ENCODE results near the gene FYB1. TPM values are rescaled to one million over a fixed set of nuclear protein-coding genes. Genes with fewer than 3 reads are reported as not detected.

The FYB1 gene
- total and polyA plus RNA-seq, 2 experiments from 2014 or later = 1.1 to 2.4 TPM

DNA sequence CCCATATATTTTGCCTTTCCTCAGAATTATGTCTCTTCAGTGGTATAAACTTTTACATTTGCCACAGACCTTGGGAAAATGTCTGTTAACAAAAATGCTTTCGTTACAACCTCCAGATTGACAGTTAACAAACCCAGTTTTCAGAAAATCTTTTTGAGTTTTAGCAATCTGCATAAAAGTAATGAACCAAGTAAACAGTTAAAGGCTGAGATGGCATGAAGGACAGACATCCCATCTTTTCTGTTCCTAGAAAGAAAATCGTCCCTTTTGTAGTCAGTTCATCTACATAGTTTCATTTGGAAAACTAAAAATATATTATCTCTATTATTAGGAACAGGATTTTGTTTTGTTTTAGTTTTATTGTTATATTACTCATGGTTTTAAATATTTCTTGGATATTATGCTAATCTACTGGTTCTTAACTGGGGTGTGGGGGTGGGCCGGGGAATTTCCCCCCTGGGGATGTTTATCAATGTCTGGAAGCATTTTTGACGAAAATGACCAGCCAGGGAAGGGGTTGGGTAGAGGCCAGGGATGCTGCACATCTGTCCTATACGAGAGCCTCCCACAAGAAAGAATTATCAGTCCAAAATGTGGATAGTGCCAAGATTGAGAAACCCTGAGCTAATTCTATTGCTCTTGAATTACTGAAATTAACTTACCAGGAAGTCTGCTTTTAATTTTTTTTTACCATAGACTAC lies 11.9 kb downstream of the FYB1 start:
- no peak for TF ChIP-seq EZH2phosphoT487 (IDR thresholded peaks at IDR 0.05; ENCODE audit: low read depth, severe bottlenecking, unreplicated experiment)
- TF ChIP-seq, protein P1, sequence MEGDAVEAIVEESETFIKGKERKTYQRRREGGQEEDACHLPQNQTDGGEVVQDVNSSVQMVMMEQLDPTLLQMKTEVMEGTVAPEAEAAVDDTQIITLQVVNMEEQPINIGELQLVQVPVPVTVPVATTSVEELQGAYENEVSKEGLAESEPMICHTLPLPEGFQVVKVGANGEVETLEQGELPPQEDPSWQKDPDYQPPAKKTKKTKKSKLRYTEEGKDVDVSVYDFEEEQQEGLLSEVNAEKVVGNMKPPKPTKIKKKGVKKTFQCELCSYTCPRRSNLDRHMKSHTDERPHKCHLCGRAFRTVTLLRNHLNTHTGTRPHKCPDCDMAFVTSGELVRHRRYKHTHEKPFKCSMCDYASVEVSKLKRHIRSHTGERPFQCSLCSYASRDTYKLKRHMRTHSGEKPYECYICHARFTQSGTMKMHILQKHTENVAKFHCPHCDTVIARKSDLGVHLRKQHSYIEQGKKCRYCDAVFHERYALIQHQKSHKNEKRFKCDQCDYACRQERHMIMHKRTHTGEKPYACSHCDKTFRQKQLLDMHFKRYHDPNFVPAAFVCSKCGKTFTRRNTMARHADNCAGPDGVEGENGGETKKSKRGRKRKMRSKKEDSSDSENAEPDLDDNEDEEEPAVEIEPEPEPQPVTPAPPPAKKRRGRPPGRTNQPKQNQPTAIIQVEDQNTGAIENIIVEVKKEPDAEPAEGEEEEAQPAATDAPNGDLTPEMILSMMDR (IDR thresholded peaks at IDR 0.05; ENCODE audit: poor library complexity) = no peak
- TF ChIP-seq EZH2 (IDR thresholded peaks at IDR 0.05; ENCODE audit: borderline replicate concordance) = no peak
- Histone ChIP-seq H3K79me2 (no peaks in the 10 kb centered on the region), H3K4me1 (ENCODE audit: insufficient read depth) (no peaks in the 10 kb centered on the region), H3K36me3 (replicated peaks; ENCODE audit: insufficient read depth, low read depth) (no peaks in the 10 kb centered on the region), H3K27me3 (no peaks in the 10 kb centered on the region), H4K20me1 (ENCODE audit: insufficient read depth, poor library complexity, severe bottlenecking) (no peaks in the 10 kb centered on the region), H2AFZ (no peak overlapping the region), H3K27ac (no peak overlapping the region), H3K4me2 (no peak overlapping the region), H3K9me3 (ENCODE audit: low read depth) (no peaks in the 10 kb centered on the region), H3K9me2 (replicated peaks; ENCODE audit: insufficient read depth) (no peaks in the 10 kb centered on the region), H3K4me3 (no peak overlapping the region)
- WGBS (ENCODE audit: low lambda C conversion rate, missing lambda C conversion rate) = 71% methylated on average over 5 of the region's 5 CpGs
- DNase-seq (ENCODE audit: low spot score) = no peak

DNA sequence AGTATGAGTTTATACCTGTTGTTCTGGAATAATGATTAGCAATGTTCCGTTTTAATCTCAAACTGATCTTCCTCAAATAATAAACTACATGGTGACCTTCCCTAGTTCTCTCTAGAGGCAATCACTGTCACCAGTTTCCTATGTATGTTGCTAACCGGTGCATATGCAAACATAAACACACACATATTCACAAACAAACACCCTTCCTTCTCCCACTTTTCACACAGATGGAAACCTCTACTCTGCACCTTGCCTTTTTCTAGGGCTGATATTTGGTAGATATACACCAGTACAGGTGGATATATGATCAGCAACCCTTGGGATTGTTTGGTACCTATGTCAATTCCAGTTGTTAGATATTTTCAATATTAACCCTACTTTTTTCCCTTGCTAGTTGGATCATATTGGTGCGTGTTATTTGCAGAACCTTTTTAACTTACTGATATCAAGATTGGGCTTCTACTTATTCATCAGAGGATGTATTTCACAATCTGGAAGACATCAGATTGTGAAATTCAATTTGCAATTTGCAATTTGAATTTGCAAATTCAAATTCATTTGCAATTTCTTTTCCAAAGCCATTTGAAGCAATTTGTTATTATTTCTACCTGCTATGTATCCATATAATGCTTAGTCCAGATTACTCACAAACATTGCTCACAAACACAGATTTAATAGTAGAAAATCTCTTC lies 12.6 kb downstream of the FYB1 start:
- no peak overlapping the region for H2AFZ ChIP-seq
- H3K36me3 ChIP-seq (replicated peaks; ENCODE audit: insufficient read depth, low read depth) = no peaks in the 10 kb centered on the region
- no peaks in the 10 kb centered on the region for H3K9me3 ChIP-seq (ENCODE audit: low read depth)
- no peaks in the 10 kb centered on the region for H3K9me2 ChIP-seq (replicated peaks; ENCODE audit: insufficient read depth)
- H4K20me1 ChIP-seq (ENCODE audit: insufficient read depth, poor library complexity, severe bottlenecking) = no peaks in the 10 kb centered on the region
- no peaks in the 10 kb centered on the region for H3K27me3 ChIP-seq
- WGBS (ENCODE audit: low lambda C conversion rate, missing lambda C conversion rate) = 91% methylated on average over 3 of the region's 3 CpGs
- TF ChIP-seq EZH2 (IDR thresholded peaks at IDR 0.05; ENCODE audit: borderline replicate concordance) (no peak), EZH2phosphoT487 (IDR thresholded peaks at IDR 0.05; ENCODE audit: low read depth, severe bottlenecking, unreplicated experiment) (no peak)
- TF ChIP-seq, protein P1 (IDR thresholded peaks at IDR 0.05; ENCODE audit: poor library complexity) = no peak
- no peak overlapping the region for H3K4me2 ChIP-seq
- H3K79me2 ChIP-seq = no peaks in the 10 kb centered on the region
- DNase-seq (ENCODE audit: low spot score) = no peak
- H3K4me1 ChIP-seq (ENCODE audit: insufficient read depth) = no peaks in the 10 kb centered on the region
- H3K4me3 ChIP-seq = no peak overlapping the region
- no peak overlapping the region for H3K27ac ChIP-seq

DNA sequence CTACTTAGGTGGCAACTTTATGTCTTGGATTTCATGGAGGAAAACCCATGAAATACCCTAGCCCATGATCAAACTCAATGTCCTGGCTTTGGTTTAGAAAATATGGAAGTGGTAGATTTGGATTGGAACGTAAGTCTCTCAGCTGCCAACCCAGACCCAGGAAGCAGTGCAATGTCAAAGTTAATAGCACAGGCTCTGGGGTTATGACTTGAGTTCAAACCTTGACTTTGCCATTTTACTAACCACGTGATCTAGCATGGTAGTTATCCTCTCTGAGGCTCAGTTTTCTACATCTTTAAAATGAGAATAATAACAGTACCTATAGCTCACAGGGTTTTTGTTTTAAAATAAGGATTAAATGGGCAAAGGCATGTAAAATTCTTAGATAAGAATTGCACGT lies 13.8 kb downstream of the FYB1 start:
- Histone ChIP-seq H3K36me3 (replicated peaks; ENCODE audit: insufficient read depth, low read depth) (no peaks in the 10 kb centered on the region), H3K4me3 (no peak overlapping the region), H3K27ac (no peak overlapping the region), H4K20me1 (ENCODE audit: insufficient read depth, poor library complexity, severe bottlenecking) (no peaks in the 10 kb centered on the region), H3K9me2 (replicated peaks; ENCODE audit: insufficient read depth) (no peaks in the 10 kb centered on the region), H3K9me3 (ENCODE audit: low read depth) (no peaks in the 10 kb centered on the region), H3K4me1 (ENCODE audit: insufficient read depth) (no peaks in the 10 kb centered on the region), H3K4me2 (no peak overlapping the region), H3K79me2 (no peaks in the 10 kb centered on the region), H3K27me3 (no peaks in the 10 kb centered on the region), H2AFZ (no peak overlapping the region)
- TF ChIP-seq EZH2 (IDR thresholded peaks at IDR 0.05; ENCODE audit: borderline replicate concordance) = no peak
- no peak for TF ChIP-seq EZH2phosphoT487 (IDR thresholded peaks at IDR 0.05; ENCODE audit: low read depth, severe bottlenecking, unreplicated experiment)
- TF ChIP-seq, protein P1 (IDR thresholded peaks at IDR 0.05; ENCODE audit: poor library complexity) = no peak
- DNase-seq (ENCODE audit: low spot score) = no peak
- WGBS (ENCODE audit: low lambda C conversion rate, missing lambda C conversion rate) = 88% methylated on average over 3 of the region's 3 CpGs
